ENCODE measurements around the gene PLS3.

The PLS3 gene, protein sequence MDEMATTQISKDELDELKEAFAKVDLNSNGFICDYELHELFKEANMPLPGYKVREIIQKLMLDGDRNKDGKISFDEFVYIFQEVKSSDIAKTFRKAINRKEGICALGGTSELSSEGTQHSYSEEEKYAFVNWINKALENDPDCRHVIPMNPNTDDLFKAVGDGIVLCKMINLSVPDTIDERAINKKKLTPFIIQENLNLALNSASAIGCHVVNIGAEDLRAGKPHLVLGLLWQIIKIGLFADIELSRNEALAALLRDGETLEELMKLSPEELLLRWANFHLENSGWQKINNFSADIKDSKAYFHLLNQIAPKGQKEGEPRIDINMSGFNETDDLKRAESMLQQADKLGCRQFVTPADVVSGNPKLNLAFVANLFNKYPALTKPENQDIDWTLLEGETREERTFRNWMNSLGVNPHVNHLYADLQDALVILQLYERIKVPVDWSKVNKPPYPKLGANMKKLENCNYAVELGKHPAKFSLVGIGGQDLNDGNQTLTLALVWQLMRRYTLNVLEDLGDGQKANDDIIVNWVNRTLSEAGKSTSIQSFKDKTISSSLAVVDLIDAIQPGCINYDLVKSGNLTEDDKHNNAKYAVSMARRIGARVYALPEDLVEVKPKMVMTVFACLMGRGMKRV

DNA sequence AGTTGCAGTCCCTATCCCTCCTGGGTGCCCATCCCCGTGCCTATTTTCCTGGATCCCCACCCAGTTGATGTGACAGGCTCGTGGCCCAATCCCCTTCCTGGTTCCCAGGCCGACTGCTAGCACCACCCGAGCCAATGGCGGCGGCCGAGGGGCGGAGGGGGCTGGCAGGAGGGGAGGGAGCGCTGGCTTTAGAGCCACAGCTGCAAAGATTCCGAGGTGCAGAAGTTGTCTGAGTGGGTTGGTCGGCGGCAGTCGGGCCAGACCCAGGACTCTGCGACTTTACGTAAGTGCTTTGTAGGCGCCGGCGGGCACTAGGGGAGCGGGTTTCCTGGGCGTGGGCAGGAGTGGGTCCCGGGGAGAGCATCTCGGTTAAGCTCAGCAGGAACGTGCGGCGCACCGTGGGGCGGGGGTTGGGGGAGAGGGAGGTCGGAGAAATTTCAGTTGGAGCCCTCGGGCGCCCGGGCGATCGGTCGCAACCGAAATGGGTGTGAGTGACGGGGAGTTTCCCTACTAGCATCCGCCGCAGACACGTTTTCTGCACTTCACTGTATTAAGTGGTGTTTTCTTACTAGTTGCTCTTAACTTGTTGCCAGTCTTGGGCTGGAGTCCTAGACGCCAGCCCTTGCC, at the start of gene PLS3:
Gene PLS3 (plus strand): TSS at position 197 of the 627 bp plus-strand sequence. CDS start 49,077 bp downstream, outside the sequence.
- H3K4me3 ChIP-seq (ENCODE audit: low read depth, low read length) = peak within 1 kb of the TSS; percentile 75
- DNase-seq (ENCODE audit: low read depth) = peak; percentile 89
- TF ChIP-seq, protein P1, sequence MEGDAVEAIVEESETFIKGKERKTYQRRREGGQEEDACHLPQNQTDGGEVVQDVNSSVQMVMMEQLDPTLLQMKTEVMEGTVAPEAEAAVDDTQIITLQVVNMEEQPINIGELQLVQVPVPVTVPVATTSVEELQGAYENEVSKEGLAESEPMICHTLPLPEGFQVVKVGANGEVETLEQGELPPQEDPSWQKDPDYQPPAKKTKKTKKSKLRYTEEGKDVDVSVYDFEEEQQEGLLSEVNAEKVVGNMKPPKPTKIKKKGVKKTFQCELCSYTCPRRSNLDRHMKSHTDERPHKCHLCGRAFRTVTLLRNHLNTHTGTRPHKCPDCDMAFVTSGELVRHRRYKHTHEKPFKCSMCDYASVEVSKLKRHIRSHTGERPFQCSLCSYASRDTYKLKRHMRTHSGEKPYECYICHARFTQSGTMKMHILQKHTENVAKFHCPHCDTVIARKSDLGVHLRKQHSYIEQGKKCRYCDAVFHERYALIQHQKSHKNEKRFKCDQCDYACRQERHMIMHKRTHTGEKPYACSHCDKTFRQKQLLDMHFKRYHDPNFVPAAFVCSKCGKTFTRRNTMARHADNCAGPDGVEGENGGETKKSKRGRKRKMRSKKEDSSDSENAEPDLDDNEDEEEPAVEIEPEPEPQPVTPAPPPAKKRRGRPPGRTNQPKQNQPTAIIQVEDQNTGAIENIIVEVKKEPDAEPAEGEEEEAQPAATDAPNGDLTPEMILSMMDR (conservative IDR thresholded peaks at IDR 0.05; ENCODE audit: low read depth, low read length) = no peak

DNA sequence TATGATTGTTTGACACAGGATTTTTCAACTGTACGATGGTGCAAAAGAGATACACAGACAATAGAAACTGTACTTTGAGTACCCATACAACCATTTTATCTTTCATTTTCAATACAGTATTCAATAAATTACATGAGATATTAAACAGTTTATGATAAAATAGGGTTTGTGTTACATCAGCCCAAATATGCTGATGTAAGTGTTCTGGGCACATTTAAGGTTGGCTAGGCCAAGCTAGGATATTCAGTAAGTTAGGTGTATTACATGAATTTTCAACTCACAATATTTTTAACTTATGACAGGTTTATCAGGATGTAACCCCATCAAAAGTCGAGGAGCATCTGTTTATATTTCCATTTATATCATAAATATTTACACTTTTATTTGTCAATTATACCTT, 42.9 kb upstream of the PLS3 start:
- no peak for DNase-seq (ENCODE audit: low read depth)
- no peak overlapping the region for H3K4me3 ChIP-seq (ENCODE audit: low read depth, low read length)
- TF ChIP-seq, protein P1 (conservative IDR thresholded peaks at IDR 0.05; ENCODE audit: low read depth, low read length) = no peak

- H3K4me3 ChIP-seq (ENCODE audit: low read depth, low read length) = no peak overlapping the region
- TF ChIP-seq, protein P1 (conservative IDR thresholded peaks at IDR 0.05; ENCODE audit: low read depth, low read length) = no peak
- peak; percentile 24 for DNase-seq (ENCODE audit: low read depth)
Observed at GRCh38 chrX:115521741-115522140, 39.2 kb upstream of the PLS3 start.

GRCh38 chrX:115522952-115523351, 38.0 kb upstream of the PLS3 start:
- no peak for DNase-seq (ENCODE audit: low read depth)
- H3K4me3 ChIP-seq (ENCODE audit: low read depth, low read length) = no peak overlapping the region
- TF ChIP-seq, protein P1 (conservative IDR thresholded peaks at IDR 0.05; ENCODE audit: low read depth, low read length) = no peak

DNA sequence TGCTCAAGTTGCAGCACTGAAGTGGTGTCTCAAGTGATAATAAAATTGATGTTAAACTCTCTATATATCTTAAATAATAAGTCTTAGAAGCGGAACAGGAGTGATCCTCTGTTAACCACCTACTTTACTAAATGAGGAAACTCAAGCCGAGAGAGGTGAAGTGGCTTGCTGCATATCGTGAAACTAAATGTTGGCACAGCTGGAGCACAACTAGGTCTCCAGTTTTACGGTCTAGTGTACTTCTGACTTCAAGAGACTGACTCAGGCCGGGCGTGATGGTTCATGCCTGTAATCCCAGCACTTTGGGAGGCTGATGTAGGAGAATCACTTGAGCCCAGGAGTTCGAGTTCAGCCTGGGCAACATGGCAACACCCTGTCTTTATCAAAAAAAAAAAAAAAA, 35.5 kb upstream of the PLS3 start:
- TF ChIP-seq, protein P1 (conservative IDR thresholded peaks at IDR 0.05; ENCODE audit: low read depth, low read length) = no peak
- no peak overlapping the region for H3K4me3 ChIP-seq (ENCODE audit: low read depth, low read length)
- no peak for DNase-seq (ENCODE audit: low read depth)

DNA sequence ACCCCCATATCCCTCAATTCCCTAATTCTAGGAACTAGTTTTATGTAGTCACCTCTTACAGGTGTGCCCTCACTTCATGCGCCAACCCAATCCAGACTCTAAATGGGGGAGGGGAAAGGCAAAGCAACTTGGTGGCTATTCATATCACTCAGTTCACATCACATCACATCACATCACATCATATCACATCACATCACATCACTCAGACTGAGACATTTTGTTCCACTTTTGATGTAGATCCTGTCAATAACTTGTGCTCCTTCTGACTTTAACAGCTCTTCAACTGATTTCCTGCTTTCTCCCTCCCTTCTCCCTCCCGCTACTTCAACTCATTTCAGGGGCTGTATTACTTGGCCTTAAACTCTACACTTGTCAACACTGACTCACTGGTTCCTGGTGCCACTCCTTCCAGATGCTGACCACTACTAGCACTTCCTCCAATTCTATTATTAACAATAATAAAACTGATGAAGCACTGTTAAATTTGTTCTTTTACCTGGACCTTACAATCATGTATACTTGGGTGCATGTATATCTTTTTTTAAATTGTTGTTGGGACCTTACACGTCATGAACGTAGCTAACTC, 29.1 kb upstream of the PLS3 start:
- peak; percentile 50 for DNase-seq (ENCODE audit: low read depth)
- no peak overlapping the region for H3K4me3 ChIP-seq (ENCODE audit: low read depth, low read length)
- TF ChIP-seq, protein P1 (conservative IDR thresholded peaks at IDR 0.05; ENCODE audit: low read depth, low read length) = no peak
